GM13977 (cell line): ENCODE measurements around the gene COL12A1.

Experiments
- DNase-seq: peaks from one replicate; pipeline ENCODE4 v3.0.0; 2012; ENCODE audit warnings: low spot score
- CTCF ChIP-seq: IDR thresholded peaks from 2 replicates; pipeline ENCODE4 v1.5.1; 2012; ENCODE audit warnings: mild to moderate bottlenecking, control low read depth; ENCODE audit not compliant: insufficient read depth; ENCODE audit errors: extremely low read depth, missing control alignments
- in situ Hi-C: fragments of 300-500 bp; cut with MboI; formaldehyde crosslinking; loops from one replicate; pipeline ENCODE4 v1.12.0; 2022; ENCODE audit warnings: low sequenced_read_pairs, low pct_unique_long_range_greater_than_20kb, mixed read lengths, inconsistent platforms; ENCODE audit not compliant: unreplicated experiment

Gene COL12A1

GRCh38 chr6:75091467-75092190 lies 114.2 kb downstream of the COL12A1 start:
- no peak for TF ChIP-seq CTCF
- in situ Hi-C loops: no loop called here
- no peak for DNase-seq

- in situ Hi-C loops: no loop called here
- TF ChIP-seq CTCF: no peak
- no peak for DNase-seq
These were observed 115.3 kb downstream of the COL12A1 start for GRCh38 chr6:75090576-75090975.

GRCh38 chr6:75089921-75090320 lies 115.9 kb downstream of the COL12A1 start:
- DNase-seq: no peak
- in situ Hi-C loops: no loop called here
- TF ChIP-seq CTCF: no peak

DNA sequence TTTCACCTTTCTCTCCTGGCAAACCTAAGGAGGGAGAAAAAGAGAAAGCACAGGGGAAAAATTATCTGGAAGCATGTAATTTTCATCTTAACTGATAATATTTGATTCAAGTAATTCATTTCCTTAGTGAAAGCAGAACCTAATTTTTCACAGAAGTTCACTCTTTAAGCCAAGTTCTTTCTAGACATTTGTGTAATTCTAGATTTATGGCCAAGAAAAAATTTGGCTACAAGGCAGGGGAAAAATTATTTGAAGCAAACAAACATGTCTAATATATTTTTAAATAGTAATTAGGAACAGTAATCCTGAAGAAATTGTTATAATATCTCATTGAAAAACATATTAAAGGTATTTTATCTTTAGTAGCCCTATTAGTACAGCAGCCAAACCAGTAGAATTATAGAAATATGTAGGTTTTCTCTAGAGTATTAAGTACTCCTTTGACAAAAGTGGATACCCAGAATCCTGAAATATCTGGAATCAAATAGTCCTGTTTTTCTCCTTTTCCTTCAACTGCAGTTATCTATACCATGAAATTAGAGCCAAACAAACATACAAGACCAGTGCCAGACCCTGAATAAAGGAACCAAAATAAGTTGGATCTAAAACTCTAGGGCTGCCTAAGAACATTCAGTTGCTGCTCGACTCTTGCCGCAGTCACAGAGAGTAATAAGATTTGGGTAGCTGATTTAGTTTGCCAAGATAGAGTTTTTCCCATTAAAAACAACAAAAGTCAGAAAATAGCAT lies 116.5 kb downstream of the COL12A1 start:
- in situ Hi-C loops: no loop called here
- TF ChIP-seq CTCF: no peak
- no peak for DNase-seq

DNA sequence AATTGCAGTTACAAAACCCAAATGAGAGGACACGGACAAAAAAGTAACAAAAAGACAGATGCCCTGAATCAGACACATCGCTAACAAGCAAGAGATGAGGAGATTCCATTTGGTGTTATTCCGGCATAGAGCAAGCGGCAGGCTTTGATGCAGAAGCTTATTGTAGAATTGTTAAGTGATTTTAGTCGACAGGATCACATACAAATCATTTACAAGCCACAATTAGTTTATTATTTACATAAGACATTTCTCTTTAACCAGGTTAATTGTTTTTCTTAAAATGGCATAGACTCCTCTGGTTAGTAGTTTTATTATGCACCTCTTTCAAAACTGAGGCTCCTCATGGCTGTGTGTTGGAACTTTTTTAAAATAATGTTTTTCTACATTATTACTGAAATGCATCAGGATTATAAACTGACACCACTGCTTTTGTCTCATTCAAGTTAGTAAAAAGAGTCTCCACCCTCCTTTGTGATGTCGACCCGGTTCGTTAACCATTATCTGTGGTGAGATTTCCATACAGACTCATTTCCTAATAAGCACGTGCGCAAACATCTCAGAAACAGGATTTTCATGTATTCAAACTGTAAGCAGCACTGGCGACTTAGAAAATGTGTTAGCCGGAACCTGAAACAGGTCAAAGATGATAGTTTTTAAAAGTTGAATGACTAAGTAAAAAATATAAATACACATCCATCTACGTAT lies 119.8 kb downstream of the COL12A1 start:
- no peak for DNase-seq
- in situ Hi-C loops: no loop called here
- no peak for TF ChIP-seq CTCF

DNA sequence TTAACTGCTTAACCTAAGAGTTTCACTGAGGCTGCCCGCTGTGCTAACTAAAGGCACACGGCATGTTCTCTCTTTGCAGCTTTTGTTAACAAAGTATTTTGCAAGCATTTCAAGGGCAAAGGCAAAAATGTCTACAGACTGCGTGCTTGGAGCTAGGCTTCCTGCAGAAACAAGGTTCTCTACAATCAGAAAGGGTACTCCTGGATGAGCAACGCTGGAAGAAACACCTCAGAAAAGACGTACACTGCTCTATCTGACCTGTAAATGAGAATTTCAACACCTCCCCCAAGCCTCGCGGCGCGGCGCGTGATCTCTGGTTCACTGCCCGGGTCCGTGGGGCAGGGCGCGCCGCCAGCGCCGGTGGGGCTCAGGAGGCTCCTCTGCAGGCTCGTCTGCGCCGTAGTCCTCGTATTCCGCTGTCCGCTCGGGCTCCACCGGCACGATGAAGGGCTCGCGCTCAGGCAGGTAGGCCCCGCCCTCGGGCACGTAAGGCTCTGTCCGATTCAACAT lies 120.9 kb downstream of the COL12A1 start:
- in situ Hi-C loops: no loop called here
- DNase-seq: no peak

More for the DNA sequence above, 120.9 kb downstream of the COL12A1 start:
- TF ChIP-seq CTCF: no peak
